ENCODE measurements around the gene PPP1R14D. TPM values are rescaled to one million over a fixed set of nuclear protein-coding genes. Genes with fewer than 3 reads are reported as not detected.

Gene PPP1R14D
- total and polyA plus RNA-seq, 10 donors = 0.30 TPM; not detected in 9

DNA sequence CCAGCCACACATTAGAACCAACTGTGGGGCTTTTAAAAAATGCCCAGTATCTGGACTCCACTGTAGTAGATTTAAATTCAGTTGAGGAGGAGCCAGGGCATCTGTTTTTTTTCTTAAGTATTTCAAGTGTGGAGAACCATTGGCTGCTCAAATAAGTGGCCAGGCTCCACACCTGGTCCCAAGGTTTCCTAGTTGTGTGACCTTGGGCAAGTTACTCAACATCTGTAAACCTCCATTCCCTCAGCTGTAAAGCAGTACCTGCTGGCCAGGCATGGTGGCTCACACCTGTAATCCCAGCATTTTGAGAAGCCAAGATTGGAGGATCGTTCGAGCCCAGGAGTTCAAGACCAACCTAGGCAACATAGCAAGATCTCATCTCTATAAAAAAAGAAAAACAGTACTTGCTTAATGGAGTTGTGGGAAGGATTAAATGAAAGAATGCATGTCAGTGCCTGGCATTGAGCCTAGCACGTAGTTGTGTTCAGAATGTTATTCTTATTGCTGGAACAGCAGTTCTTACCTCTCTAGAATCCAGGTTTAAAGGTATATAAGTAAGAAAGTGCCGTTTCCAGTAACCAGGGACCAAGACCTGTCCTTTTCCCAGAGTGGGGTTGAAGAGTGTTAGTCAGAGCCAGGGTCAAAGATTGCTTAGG is 2.0 kb downstream of the PPP1R14D start:
- no peaks in the 10 kb centered on the region for H3K4me1 ChIP-seq
- no peaks in the 10 kb centered on the region for H3K36me3 ChIP-seq
- TF ChIP-seq POLR2AphosphoS5 (IDR thresholded peaks at IDR 0.05) = no peak
- TF ChIP-seq, protein P1, sequence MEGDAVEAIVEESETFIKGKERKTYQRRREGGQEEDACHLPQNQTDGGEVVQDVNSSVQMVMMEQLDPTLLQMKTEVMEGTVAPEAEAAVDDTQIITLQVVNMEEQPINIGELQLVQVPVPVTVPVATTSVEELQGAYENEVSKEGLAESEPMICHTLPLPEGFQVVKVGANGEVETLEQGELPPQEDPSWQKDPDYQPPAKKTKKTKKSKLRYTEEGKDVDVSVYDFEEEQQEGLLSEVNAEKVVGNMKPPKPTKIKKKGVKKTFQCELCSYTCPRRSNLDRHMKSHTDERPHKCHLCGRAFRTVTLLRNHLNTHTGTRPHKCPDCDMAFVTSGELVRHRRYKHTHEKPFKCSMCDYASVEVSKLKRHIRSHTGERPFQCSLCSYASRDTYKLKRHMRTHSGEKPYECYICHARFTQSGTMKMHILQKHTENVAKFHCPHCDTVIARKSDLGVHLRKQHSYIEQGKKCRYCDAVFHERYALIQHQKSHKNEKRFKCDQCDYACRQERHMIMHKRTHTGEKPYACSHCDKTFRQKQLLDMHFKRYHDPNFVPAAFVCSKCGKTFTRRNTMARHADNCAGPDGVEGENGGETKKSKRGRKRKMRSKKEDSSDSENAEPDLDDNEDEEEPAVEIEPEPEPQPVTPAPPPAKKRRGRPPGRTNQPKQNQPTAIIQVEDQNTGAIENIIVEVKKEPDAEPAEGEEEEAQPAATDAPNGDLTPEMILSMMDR (IDR thresholded peaks at IDR 0.05 in 8 of 11, conservative IDR thresholded peaks at IDR 0.05 in 3 of 11) = no peak
- TF ChIP-seq POLR2A (IDR thresholded peaks at IDR 0.05) = no peak
- intact Hi-C loops (cut with DNase I; ENCODE audit: low total_unique reads) = no loop called here
- no peak overlapping the region for H3K4me3 ChIP-seq
- H3K27ac ChIP-seq = no peak overlapping the region
- H3K27me3 ChIP-seq (replicated peaks in 1 of 7) = no peaks in the 10 kb centered on the region
- H3K9me3 ChIP-seq = no peaks in the 10 kb centered on the region
- DNase-seq = no peak
- 72 to 96% (median 89%) methylated on average over 4 of the region's 4 CpGs for WGBS, 5 donors

DNA sequence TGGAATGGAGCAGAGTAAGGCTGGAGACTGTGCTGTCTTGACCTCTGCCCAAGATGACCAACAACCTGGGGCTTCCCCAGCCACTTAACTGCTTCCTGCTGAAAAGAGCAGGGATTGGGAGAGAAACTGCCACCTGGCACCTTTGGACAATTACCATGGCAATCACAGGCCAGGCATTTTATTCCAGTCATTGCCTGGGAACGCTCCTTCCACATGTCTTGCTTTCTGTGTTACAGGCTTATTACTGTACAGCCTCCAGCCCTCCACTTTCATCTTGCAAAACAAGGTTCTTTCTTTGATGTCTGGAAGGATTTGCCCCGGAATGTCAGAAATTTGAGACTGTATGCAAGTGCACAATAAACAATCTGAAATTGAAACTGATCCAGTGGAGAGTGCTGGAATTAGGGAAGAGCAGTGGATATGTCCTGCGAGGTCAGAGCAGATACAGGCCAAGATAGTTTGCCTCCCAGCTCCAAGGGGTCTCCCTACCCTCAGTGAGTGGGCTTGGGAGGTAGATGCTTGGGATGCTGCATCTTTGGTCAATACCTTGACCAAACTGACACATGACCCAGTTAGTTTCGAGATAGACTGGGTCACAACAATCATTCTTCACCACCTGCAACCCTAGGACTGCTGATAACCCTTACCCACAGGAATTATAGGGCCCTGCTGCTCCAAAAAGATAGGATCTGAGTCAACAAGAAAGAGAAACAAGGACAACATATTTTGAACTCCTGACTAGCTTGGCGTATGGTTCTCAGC is 2.7 kb downstream of the PPP1R14D start:
- intact Hi-C loops (cut with DNase I; ENCODE audit: low total_unique reads) = no loop called here
- no peak for DNase-seq
- Histone ChIP-seq H3K4me3 (no peak overlapping the region), H3K36me3 (no peaks in the 10 kb centered on the region), H3K27ac (no peak overlapping the region), H3K4me1 (no peaks in the 10 kb centered on the region), H3K27me3 (replicated peaks in 1 of 7) (no peaks in the 10 kb centered on the region), H3K9me3 (no peaks in the 10 kb centered on the region)
- TF ChIP-seq POLR2AphosphoS5 (IDR thresholded peaks at IDR 0.05) (no peak), POLR2A (IDR thresholded peaks at IDR 0.05) (no peak)
- TF ChIP-seq, protein P1 (IDR thresholded peaks at IDR 0.05 in 8 of 11, conservative IDR thresholded peaks at IDR 0.05 in 3 of 11) = no peak
- WGBS, 5 donors = 70 to 85% (median 72%) methylated on average over 5 of the region's 5 CpGs

DNA sequence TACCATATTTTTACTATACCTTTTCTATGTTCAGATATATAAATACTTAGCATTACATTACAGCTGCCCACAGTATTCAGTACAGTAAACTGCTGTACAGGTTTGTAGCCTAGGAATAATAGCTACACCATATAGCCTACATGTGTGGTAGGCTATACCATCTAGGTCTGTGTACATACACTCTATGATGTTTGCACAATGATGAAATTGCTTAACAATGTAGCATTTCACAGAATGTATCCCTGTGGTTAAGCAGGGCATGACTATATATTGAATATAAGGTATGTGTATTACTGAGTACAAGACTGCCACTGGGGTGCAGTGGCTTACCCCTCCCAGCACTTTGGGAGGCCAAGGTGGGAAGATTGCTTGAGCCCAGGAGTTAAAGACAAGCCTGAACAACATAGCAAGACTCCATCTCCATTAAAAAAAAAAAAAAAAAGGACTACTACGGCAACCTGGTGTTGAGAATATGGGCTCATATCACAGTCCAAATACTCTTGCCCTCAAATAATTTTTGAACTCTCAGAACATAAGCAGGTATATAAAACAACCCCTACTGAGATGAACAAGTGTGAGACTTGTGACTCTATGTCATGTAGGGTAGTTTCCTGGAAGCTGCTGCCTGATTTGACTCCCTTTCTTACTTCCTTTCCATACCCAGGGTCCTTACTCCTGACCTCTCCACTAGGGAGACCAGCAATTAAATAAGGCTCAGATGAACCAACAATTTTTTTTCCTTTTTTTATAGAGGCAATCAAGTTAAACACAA is 4.8 kb downstream of the PPP1R14D start:
- Histone ChIP-seq H3K4me1 (no peaks in the 10 kb centered on the region), H3K4me3 (no peak overlapping the region), H3K27me3 (replicated peaks in 1 of 7) (no peaks in the 10 kb centered on the region), H3K9me3 (no peaks in the 10 kb centered on the region), H3K36me3 (no peaks in the 10 kb centered on the region), H3K27ac (no peak overlapping the region)
- TF ChIP-seq POLR2A (IDR thresholded peaks at IDR 0.05) = no peak
- 86 to 100% (median 90%) methylated on average over 1 of the region's 1 CpG for WGBS, 5 donors
- intact Hi-C loops (cut with DNase I; ENCODE audit: low total_unique reads) = no loop called here
- no peak for DNase-seq

DNA sequence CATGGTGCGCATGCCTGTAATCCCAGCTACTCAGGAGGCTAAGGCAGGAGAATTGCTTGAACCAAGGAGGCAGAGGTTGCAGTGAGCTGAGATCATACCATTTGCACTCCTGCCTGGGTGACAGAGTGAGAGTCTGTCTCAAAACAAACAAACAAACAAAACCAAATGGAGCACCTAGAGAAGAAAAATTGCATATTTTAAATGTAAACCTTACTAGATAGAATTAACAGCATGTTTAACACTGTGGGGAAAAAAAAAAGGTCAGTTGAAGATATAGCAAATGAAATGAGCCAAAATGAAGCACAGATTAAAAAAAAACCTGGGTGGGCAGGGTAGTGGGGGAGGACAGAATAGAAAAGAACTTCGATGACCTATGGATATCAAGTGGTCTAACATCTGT is 7.3 kb downstream of the PPP1R14D start:
- intact Hi-C loops (cut with DNase I; ENCODE audit: low total_unique reads) = no loop called here
- no peak overlapping the region for H3K27ac ChIP-seq
- H3K27me3 ChIP-seq (replicated peaks in 1 of 7) = no peaks in the 10 kb centered on the region
- H3K4me1 ChIP-seq = no peaks in the 10 kb centered on the region
- 86 to 94% (median 89%) methylated on average over 2 of the region's 2 CpGs for WGBS, 5 donors
- no peak for TF ChIP-seq POLR2A (IDR thresholded peaks at IDR 0.05)
- TF ChIP-seq, protein P1 (IDR thresholded peaks at IDR 0.05 in 8 of 11, conservative IDR thresholded peaks at IDR 0.05 in 3 of 11) = no peak
- TF ChIP-seq POLR2AphosphoS5 (IDR thresholded peaks at IDR 0.05) = no peak
- H3K4me3 ChIP-seq = no peak overlapping the region
- no peaks in the 10 kb centered on the region for H3K9me3 ChIP-seq
- DNase-seq = no peak
- H3K36me3 ChIP-seq = peaks cover 0 to under 1% (median 0%) of the 10 kb centered on the region in 6 donors

Measured in spleen (tissue), 11 donors.